GM12865 (cell line): ENCODE measurements around the gene PPP2R5C.

ENCODE experiments used
- DNase-seq: peaks from one replicate; pipeline ENCODE4 v3.0.0; 2010; ENCODE audit warnings: low read depth
- H3K4me3 ChIP-seq: 2 replicates; pipeline ENCODE4 v1.5.1; 2011; ENCODE audit warnings: mild to moderate bottlenecking, low read depth, low read length, control low read depth
- CTCF ChIP-seq: IDR thresholded peaks from 2 replicates; pipeline ENCODE4 v1.5.1; 2011; ENCODE audit warnings: low read length, control low read depth, low read depth, inconsistent platforms; ENCODE audit not compliant: insufficient read depth; ENCODE audit errors: missing control alignments

PPP2R5C gene

GRCh38 chr14:101767618-101768362 lies 6.3 kb downstream of the PPP2R5C start:
- no peak for TF ChIP-seq CTCF
- no peak overlapping the region for H3K4me3 ChIP-seq
- DNase-seq, result no peak

- H3K4me3 ChIP-seq, result no peak overlapping the region
- TF ChIP-seq CTCF, result no peak
- no peak for DNase-seq
Measured at GRCh38 chr14:101770183-101770582, 8.7 kb downstream of the PPP2R5C start.

- no peak for DNase-seq
- no peak for TF ChIP-seq CTCF
- no peak overlapping the region for H3K4me3 ChIP-seq
Measured at GRCh38 chr14:101772770-101773169, 11.3 kb downstream of the PPP2R5C start.

- TF ChIP-seq CTCF, result no peak
- H3K4me3 ChIP-seq, result no peak overlapping the region
- no peak for DNase-seq
Measured at GRCh38 chr14:101773378-101773777, 11.9 kb downstream of the PPP2R5C start.

GRCh38 chr14:101774006-101774795 lies 12.7 kb downstream of the PPP2R5C start:
- no peak for TF ChIP-seq CTCF
- no peak overlapping the region for H3K4me3 ChIP-seq
- DNase-seq, result no peak

- no peak for TF ChIP-seq CTCF
- DNase-seq, result peak; percentile 14
- no peak overlapping the region for H3K4me3 ChIP-seq
Measured at GRCh38 chr14:101774814-101775213, 13.3 kb downstream of the PPP2R5C start.
